ENCODE results near the gene ATP2C1. TPM values are rescaled to one million over a fixed set of nuclear protein-coding genes. Genes with fewer than 3 reads are reported as not detected.

The ATP2C1 gene
- total and polyA plus RNA-seq, 9 of the 15 experiments (the other 6 are each of a cell fraction or from before 2014, with no cell fraction given): 10.0 to 53.5 (median 27.9) TPM

DNA sequence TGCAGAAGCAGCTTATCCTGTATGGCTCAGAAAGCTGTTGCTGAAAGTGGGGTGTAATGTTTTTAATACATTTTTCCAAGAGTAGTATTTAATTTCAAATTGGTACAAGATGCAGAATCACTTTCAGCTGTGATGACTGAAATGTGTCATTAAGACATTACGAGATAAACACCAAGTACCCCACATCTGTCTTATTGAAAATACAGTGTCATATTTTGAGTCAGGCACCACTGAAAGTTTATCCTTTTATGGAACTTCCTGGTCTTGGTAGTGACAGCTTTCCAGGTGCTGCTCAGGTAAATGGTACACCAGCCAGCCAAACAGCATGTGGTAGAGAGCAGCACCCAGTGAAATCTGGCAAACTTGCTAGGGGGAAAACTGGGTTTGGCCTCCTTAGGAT lies 115.8 kb downstream of the ATP2C1 start:
- CTCF ChIA-PET (ENCODE audit: low intra/inter-chr PET ratio): no interaction called here
- POLR2A ChIA-PET: interaction anchor here (0.5 kb wide), 1 partner anchor 82 kb away, joined by 3 read pairs; no protein-coding TSS in a partner anchor

More for the DNA sequence above, 115.8 kb downstream of the ATP2C1 start:
- H3K79me2 ChIP-seq (ENCODE audit: control insufficient read depth, insufficient read depth, low read length): no peaks in the 10 kb centered on the region
- WGBS (ENCODE audit: insufficient coverage, low coverage, missing lambda C conversion rate): 100% methylated on average over 1 of the region's 1 CpG
- TF ChIP-seq SMAD2 (IDR thresholded peaks at IDR 0.05; ENCODE audit: low read depth, low read length) (no peak), LARP7 (IDR thresholded peaks at IDR 0.05) (no peak), NCOA6 (IDR thresholded peaks at IDR 0.05) (no peak), ZNF24 (IDR thresholded peaks at IDR 0.05) (no peak), ZNF12 (CRISPR knock-in tag; IDR thresholded peaks at IDR 0.05) (no peak), ZNF780A (CRISPR knock-in tag; IDR thresholded peaks at IDR 0.05) (no peak), ZNF76 (CRISPR knock-in tag; IDR thresholded peaks at IDR 0.05; ENCODE audit: borderline replicate concordance) (no peak), MTA2 (IDR thresholded peaks at IDR 0.05; ENCODE audit: low read depth) (no peak), PTTG1 (tag; IDR thresholded peaks at IDR 0.05; ENCODE audit: low read depth) (no peak), POLR3G (IDR thresholded peaks at IDR 0.05; ENCODE audit: extremely low read depth, insufficient read length, insufficient replicate concordance) (no peak), RFX7 (CRISPR knock-in tag; IDR thresholded peaks at IDR 0.05) (no peak), ZNF174 (CRISPR knock-in tag; IDR thresholded peaks at IDR 0.05) (no peak), SP1 (CRISPR knock-in tag; IDR thresholded peaks at IDR 0.05) (no peak)
- TF ChIP-seq, protein P1, sequence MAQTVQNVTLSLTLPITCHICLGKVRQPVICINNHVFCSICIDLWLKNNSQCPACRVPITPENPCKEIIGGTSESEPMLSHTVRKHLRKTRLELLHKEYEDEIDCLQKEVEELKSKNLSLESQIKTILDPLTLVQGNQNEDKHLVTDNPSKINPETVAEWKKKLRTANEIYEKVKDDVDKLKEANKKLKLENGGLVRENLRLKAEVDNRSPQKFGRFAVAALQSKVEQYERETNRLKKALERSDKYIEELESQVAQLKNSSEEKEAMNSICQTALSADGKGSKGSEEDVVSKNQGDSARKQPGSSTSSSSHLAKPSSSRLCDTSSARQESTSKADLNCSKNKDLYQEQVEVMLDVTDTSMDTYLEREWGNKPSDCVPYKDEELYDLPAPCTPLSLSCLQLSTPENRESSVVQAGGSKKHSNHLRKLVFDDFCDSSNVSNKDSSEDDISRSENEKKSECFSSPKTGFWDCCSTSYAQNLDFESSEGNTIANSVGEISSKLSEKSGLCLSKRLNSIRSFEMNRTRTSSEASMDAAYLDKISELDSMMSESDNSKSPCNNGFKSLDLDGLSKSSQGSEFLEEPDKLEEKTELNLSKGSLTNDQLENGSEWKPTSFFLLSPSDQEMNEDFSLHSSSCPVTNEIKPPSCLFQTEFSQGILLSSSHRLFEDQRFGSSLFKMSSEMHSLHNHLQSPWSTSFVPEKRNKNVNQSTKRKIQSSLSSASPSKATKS (CRISPR knock-in tag; IDR thresholded peaks at IDR 0.05): no peak
- BruUV-seq (replicated peaks): no TSS peak
- no peak overlapping the region for H3K4me2 ChIP-seq (ENCODE audit: insufficient read depth, low read length)
- no peak overlapping the region for H3K4me3 ChIP-seq
- DNase-seq (ENCODE audit: extremely low read depth in 1 of 4, low spot score in 3 of 4): no peak
- intact Hi-C loops (cut with micrococcal nuclease): no loop called here
- H3K4me1 ChIP-seq (replicated peaks in 1 of 2; ENCODE audit: control insufficient read depth in 2 of 2, insufficient read depth in 2 of 2, low read length in 2 of 2): no peaks in the 10 kb centered on the region
- H3K9me1 ChIP-seq (ENCODE audit: control insufficient read depth, insufficient read depth, low read length): no peaks in the 10 kb centered on the region
- peaks cover 34% of the 10 kb centered on the region for H3K36me3 ChIP-seq (ENCODE audit: control insufficient read depth, insufficient read depth, low read length)
- no peaks in the 10 kb centered on the region for H3K9me3 ChIP-seq (replicated peaks; ENCODE audit: control insufficient read depth, insufficient read depth, low read depth, low read length)
- H2AFZ ChIP-seq (ENCODE audit: low read depth, low read length): no peak overlapping the region
- H3K27ac ChIP-seq (ENCODE audit: extremely low read depth, low read depth, low read length): no peak overlapping the region
- H3K9ac ChIP-seq (ENCODE audit: insufficient read depth in 1 of 2, low read depth in 2 of 2, low read length in 2 of 2): no peak overlapping the region
- no peaks in the 10 kb centered on the region for H4K20me1 ChIP-seq (replicated peaks; ENCODE audit: control insufficient read depth, insufficient read depth, low read length)
- ATAC-seq: no peak
- FAIRE-seq: no peak
- in situ Hi-C loops (cut with MboI): no loop called here
- no peaks in the 10 kb centered on the region for H3K27me3 ChIP-seq (ENCODE audit: control insufficient read depth in 2 of 2, insufficient read depth in 2 of 2, low read length in 2 of 2)
